GM12872 (cell line): ENCODE data around the gene INHA.
A peak's percentile ranks its signal among the peaks of the same experiment; 100 is the strongest.

ENCODE experiments used
- TF ChIP-seq, protein P1 (sequence below): IDR thresholded peaks from 3 replicates; pipeline ENCODE4 v1.5.1; 2011; ENCODE audit warnings: low read depth, mild to moderate bottlenecking, low read length, moderate library complexity; ENCODE audit not compliant: insufficient read depth

INHA gene

DNA sequence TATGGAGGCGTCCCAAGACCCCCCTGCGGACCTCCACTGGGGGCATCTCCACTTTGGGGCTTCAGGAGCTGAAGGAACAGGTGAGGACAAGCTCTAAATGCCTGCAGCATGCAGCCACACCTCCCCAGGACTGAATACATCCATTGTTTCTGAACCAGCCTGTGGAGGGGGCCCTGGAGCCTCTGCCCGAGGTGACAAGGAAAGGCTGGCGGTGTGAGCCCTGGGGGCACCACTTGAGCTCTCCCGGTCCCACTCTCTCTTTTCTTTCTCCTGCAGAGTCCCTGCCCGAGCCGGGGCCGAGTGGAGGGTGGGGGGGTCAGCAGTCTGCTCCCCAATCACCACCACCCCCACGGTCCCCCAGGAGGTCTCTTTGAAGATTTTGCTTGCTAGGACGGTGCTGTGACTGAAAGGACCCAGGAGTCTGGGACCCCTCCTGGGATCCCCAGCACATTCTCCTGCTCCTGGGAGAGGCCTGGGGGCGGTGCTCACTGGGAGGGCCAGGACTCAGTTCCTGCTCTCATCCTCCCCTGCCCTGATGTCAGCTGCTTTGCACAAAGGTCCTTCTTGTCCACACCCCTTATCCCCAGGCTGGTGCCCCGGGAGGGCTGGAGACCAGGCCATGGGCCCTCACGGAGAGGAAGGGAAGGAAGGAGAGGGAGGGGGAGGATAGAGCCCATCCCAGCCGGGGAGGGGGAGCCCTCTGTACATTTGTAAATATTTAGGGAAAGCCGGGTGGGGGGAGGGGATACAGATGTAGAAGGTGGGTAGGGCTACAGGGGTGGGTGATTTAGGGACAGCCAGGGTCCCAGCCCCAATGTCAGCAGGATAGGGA, 34.2 kb upstream of the INHA start:
- TF ChIP-seq, protein P1, sequence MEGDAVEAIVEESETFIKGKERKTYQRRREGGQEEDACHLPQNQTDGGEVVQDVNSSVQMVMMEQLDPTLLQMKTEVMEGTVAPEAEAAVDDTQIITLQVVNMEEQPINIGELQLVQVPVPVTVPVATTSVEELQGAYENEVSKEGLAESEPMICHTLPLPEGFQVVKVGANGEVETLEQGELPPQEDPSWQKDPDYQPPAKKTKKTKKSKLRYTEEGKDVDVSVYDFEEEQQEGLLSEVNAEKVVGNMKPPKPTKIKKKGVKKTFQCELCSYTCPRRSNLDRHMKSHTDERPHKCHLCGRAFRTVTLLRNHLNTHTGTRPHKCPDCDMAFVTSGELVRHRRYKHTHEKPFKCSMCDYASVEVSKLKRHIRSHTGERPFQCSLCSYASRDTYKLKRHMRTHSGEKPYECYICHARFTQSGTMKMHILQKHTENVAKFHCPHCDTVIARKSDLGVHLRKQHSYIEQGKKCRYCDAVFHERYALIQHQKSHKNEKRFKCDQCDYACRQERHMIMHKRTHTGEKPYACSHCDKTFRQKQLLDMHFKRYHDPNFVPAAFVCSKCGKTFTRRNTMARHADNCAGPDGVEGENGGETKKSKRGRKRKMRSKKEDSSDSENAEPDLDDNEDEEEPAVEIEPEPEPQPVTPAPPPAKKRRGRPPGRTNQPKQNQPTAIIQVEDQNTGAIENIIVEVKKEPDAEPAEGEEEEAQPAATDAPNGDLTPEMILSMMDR = no peak

DNA sequence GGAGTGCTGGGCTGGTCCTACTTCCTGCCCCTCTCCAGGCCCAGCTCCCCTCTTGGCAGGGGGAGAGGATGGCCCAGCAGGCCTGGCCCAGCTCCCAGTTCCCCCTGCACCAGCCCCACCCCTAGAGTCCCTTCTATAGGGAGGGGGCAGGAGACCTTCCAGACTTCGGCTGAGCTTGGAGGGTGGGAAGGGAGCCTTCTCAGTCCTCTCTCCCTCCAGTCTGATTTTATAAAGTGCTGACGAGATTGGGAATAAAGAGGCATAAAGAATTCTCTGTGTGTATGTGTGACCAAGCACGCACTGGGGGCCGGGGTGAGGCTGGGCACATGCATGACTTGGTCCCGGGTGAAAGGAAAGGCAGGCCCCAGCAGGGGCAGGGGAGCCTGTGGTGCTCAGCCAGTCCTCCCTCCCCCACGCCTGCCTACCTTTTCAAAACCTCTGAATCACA, 33.6 kb upstream of the INHA start:
- TF ChIP-seq, protein P1 = no peak

DNA sequence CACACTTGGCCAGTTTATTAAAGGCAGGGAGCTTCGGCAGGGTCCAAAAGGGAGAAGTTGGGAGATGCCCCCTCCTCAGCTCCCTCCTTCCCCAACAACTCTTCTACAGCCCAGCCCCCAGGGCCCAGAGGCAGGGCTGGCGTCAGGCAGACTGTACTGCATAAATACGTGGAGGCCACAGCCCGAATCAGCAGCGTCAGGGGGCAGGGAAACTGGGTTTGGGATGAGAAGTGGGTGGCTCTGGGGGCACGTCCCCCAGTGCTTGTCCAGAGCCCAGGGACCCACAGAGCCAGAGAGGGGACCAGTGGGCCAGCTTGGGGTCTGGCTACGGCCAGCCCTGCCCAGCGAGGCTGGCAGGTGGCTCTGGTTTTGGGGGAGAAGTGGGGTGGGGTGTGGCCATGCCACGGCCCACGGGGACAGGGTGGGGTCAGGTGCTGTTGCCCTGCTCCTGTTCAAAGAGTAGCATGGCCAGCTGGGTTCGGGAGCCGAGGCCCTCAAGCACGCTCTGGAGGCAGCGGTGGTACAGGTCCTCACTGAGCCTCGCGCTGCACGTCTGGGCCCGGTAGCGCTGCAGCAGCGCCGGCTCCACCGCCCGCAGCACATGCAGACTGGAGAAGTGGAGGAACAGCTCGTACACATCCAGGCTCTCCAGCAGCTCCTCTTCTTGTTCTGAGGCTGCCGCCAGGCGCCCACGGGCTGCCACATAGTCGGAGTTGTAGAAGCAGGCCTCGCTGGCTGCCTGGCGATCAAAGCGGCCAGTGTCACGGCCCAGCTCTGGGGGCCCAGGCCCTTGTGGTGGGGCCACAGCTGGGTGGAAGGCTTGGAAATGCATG, 32.9 kb upstream of the INHA start:
- TF ChIP-seq, protein P1 = no peak

DNA sequence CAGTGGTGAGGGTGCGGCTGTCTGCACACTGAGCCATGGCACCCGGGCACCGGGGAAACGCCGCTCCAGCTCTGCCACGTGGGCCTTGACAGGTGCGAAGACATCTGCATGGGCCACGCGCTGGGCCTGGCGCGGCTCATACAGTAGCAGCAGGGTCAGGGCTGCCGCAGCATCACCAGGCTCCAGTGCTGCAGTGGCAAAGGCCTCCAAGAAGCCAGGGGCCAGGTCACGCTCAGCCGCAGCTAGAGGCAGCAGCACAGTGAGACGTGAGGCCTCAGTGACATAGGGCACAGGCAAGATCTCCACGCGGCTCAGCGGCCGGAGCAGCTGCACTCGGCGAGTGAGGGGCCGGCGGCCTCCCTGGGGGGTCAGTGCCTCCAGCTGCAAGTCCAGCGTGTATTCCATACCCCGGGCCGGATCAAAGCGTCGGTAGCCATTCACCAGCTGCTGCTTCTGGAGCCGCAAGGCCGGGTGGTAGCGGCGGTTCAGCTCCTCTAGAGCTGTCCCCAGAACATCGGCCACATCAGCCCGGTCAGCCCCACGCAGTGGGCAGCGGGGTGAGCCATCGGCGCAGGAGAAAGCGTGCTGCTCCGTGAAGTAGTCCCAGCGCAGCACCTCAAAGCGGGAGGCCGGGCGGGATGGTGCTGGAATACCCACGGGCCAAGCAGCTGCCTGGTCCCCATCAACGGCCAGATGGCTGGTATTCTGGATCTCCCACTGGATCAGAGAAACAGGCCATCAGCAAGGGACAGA, 32.0 kb upstream of the INHA start:
- TF ChIP-seq, protein P1 = no peak

GRCh38 chr2:219540784-219541504, 31.2 kb upstream of the INHA start:
- TF ChIP-seq, protein P1 = no peak

DNA sequence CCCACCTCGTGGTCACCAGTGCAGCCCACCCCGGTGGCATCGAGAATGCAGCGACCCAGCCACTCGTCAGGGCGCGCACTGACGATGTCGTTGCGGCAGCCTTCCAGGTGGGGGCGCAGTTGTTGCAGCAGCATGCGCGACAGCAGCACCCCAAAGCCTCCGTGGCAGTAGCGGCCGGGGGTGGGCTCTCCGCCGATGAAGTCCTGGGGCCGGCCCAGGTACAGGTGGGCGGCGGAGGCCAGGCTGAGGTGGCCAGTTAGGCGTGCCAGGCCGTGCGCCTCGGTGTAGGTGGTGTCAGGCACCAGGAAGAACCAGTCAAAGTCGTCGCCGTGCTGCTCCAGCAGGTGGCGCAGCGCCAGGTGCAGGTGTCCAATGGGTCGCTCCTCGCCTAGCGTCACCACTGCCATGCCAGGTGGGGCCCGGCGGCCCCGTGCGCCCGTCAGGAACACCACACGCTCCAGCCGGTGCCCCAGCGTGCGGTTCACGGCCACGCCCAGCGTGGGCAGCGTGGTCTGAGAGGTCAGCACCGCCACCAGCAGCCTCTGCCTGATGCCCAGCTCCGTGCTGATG, 30.4 kb upstream of the INHA start:
- TF ChIP-seq, protein P1 = peak; percentile 93
